Measurements from ENCODE around the gene FSTL4.
"Not testable (repeated sequence)": the region's sequence is repeated elsewhere in the genome, so short reads cannot be mapped to it uniquely, and the experiment has no call there.

The FSTL4 gene

DNA sequence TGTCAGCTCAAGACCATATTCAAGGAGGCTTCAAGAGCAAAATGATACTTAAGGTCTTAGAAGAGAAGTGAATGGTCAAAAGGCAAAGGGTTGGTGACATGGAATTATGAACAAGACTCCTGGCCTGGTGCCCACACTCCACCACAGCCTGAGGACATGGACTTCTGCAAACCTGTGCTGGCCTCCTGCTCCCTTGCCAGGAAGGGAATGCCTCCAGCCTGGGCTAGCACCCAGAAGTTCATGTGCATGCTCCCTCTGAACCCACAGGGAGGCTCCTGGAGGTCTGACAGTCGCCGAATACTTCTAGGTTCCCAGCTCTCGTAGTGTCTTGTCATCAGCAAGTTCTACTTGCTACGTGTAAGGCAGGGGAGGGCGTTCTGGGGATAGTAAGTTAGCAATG is 156.7 kb downstream of the FSTL4 start:
- Histone ChIP-seq H3K9me3 (ENCODE audit: control insufficient read depth, low read length) (no peaks in the 10 kb centered on the region), H3K27me3 (ENCODE audit: control insufficient read depth, insufficient read depth, low read length) (no peaks in the 10 kb centered on the region), H3K4me1 (ENCODE audit: control insufficient read depth, insufficient read depth, low read length) (no peaks in the 10 kb centered on the region), H3K9ac (ENCODE audit: low read length) (no peak overlapping the region), H3K36me3 (ENCODE audit: control insufficient read depth, insufficient read depth, low read length) (no peaks in the 10 kb centered on the region), H3K4me3 (ENCODE audit: low read length) (no peak overlapping the region)

DNA sequence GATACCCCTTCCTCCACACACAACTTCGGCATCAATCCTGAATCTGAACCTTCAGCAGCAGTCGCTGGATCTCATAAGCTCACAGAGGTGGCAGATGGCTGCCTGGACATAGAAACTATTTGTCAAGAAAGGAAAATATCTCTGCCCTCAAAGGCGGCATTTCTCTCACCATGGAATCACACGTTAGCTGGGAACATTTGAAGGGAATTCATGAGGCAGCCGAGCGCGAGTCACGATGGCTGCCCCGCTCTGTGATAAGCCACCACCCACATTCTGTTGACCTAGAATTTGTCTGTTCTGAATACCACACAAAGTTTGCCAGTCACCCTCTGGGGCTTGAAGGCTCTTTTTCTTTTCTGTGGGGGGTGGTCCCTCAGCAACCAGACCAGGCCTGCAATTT is 157.9 kb downstream of the FSTL4 start:
- no peaks in the 10 kb centered on the region for H3K9me3 ChIP-seq (ENCODE audit: control insufficient read depth, low read length)
- no peaks in the 10 kb centered on the region for H3K4me1 ChIP-seq (ENCODE audit: control insufficient read depth, insufficient read depth, low read length)
- H3K36me3 ChIP-seq (ENCODE audit: control insufficient read depth, insufficient read depth, low read length), result no peaks in the 10 kb centered on the region
- H3K27me3 ChIP-seq (ENCODE audit: control insufficient read depth, insufficient read depth, low read length), result no peaks in the 10 kb centered on the region
- no peak overlapping the region for H3K9ac ChIP-seq (ENCODE audit: low read length)
- H3K4me3 ChIP-seq (ENCODE audit: low read length), result no peak overlapping the region

DNA sequence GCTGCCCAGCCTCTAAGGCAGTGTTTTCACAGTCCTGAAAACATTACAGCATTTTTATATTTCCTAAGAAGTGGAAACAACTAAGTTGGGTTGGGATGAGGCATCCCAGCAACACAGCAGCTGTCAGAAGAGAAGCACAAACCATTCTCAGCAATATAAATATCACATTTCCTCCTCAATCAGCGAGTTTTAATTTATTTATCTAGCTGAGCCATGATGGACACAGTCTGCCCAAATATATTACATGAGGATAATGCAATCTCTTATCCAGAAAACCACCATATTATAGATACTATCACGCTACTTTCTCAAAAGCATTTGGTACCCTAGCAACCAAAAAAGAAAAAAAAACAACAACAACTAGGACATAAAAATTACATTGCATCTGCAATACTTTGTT is 158.5 kb downstream of the FSTL4 start:
- no peaks in the 10 kb centered on the region for H3K36me3 ChIP-seq (ENCODE audit: control insufficient read depth, insufficient read depth, low read length)

GRCh38 chr5:133453084-133453780 is 159.1 kb downstream of the FSTL4 start:
- no peaks in the 10 kb centered on the region for H3K36me3 ChIP-seq (ENCODE audit: control insufficient read depth, insufficient read depth, low read length)
- no peak overlapping the region for H3K4me3 ChIP-seq (ENCODE audit: low read length)
- no peaks in the 10 kb centered on the region for H3K27me3 ChIP-seq (ENCODE audit: control insufficient read depth, insufficient read depth, low read length)
- no peaks in the 10 kb centered on the region for H3K9me3 ChIP-seq (ENCODE audit: control insufficient read depth, low read length)
- H3K9ac ChIP-seq (ENCODE audit: low read length), result no peak overlapping the region
- H3K4me1 ChIP-seq (ENCODE audit: control insufficient read depth, insufficient read depth, low read length), result no peaks in the 10 kb centered on the region

More for the DNA sequence above, 158.5 kb downstream of the FSTL4 start:
- H3K4me1 ChIP-seq (ENCODE audit: control insufficient read depth, insufficient read depth, low read length), result no peaks in the 10 kb centered on the region
- H3K27me3 ChIP-seq (ENCODE audit: control insufficient read depth, insufficient read depth, low read length), result no peaks in the 10 kb centered on the region
- H3K9ac ChIP-seq (ENCODE audit: low read length), result no peak overlapping the region
- H3K4me3 ChIP-seq (ENCODE audit: low read length), result no peak overlapping the region
- no peaks in the 10 kb centered on the region for H3K9me3 ChIP-seq (ENCODE audit: control insufficient read depth, low read length)

DNA sequence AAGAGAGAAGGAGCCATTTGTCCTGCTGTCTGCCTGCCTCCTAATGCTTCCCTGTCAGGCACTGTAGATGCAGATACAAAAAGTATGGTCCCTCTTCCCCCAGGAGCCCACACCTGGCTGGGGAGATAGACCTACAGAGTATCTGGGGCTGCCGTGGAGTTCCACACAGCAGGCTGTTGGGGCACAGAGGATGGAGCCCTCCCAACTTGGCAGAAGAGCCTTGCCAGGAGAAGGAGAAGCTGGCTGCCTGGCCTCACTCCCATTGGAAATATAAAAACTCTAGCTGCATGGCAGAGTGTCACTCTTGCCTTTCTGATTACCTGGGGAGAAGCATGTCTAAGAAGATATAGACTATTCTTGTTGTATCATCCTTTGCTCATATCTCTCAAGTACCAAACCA is 160.4 kb downstream of the FSTL4 start:
- no peaks in the 10 kb centered on the region for H3K4me1 ChIP-seq (ENCODE audit: control insufficient read depth, insufficient read depth, low read length)
- no peak overlapping the region for H3K9ac ChIP-seq (ENCODE audit: low read length)
- H3K36me3 ChIP-seq (ENCODE audit: control insufficient read depth, insufficient read depth, low read length), result no peaks in the 10 kb centered on the region
- H3K4me3 ChIP-seq (ENCODE audit: low read length), result no peak overlapping the region
- H3K9me3 ChIP-seq (ENCODE audit: control insufficient read depth, low read length), result no peaks in the 10 kb centered on the region
- no peaks in the 10 kb centered on the region for H3K27me3 ChIP-seq (ENCODE audit: control insufficient read depth, insufficient read depth, low read length)

- no peaks in the 10 kb centered on the region for H3K9me3 ChIP-seq (ENCODE audit: control insufficient read depth, low read length)
- no peak overlapping the region for H3K9ac ChIP-seq (ENCODE audit: low read length)
- no peak overlapping the region for H3K4me3 ChIP-seq (ENCODE audit: low read length)
- H3K4me1 ChIP-seq (ENCODE audit: control insufficient read depth, insufficient read depth, low read length), result no peaks in the 10 kb centered on the region
- no peaks in the 10 kb centered on the region for H3K36me3 ChIP-seq (ENCODE audit: control insufficient read depth, insufficient read depth, low read length)
- no peaks in the 10 kb centered on the region for H3K27me3 ChIP-seq (ENCODE audit: control insufficient read depth, insufficient read depth, low read length)
Measured at GRCh38 chr5:133450286-133450685, 162.1 kb downstream of the FSTL4 start.

GRCh38 chr5:133449181-133449580 is 163.2 kb downstream of the FSTL4 start:
- Histone ChIP-seq H3K4me3 (ENCODE audit: low read length) (no peak overlapping the region), H3K9ac (ENCODE audit: low read length) (no peak overlapping the region), H3K4me1 (ENCODE audit: control insufficient read depth, insufficient read depth, low read length) (no peaks in the 10 kb centered on the region), H3K27me3 (ENCODE audit: control insufficient read depth, insufficient read depth, low read length) (no peaks in the 10 kb centered on the region), H3K9me3 (ENCODE audit: control insufficient read depth, low read length) (no peaks in the 10 kb centered on the region), H3K36me3 (ENCODE audit: control insufficient read depth, insufficient read depth, low read length) (no peaks in the 10 kb centered on the region)

- Histone ChIP-seq H3K36me3 (ENCODE audit: control insufficient read depth, insufficient read depth, low read length) (no peaks in the 10 kb centered on the region), H3K27me3 (ENCODE audit: control insufficient read depth, insufficient read depth, low read length) (no peaks in the 10 kb centered on the region), H3K9me3 (ENCODE audit: control insufficient read depth, low read length) (no peaks in the 10 kb centered on the region), H3K4me1 (ENCODE audit: control insufficient read depth, insufficient read depth, low read length) (no peaks in the 10 kb centered on the region), H3K4me3 (ENCODE audit: low read length) (no peak overlapping the region), H3K9ac (ENCODE audit: low read length) (no peak overlapping the region)
Measured at GRCh38 chr5:133446440-133446839, 165.9 kb downstream of the FSTL4 start.

- H3K9ac ChIP-seq (ENCODE audit: low read length), result no peak overlapping the region
- H3K36me3 ChIP-seq (ENCODE audit: control insufficient read depth, insufficient read depth, low read length), result no peaks in the 10 kb centered on the region
- no peaks in the 10 kb centered on the region for H3K4me1 ChIP-seq (ENCODE audit: control insufficient read depth, insufficient read depth, low read length)
- H3K27me3 ChIP-seq (ENCODE audit: control insufficient read depth, insufficient read depth, low read length), result no peaks in the 10 kb centered on the region
- H3K9me3 ChIP-seq (ENCODE audit: control insufficient read depth, low read length), result no peaks in the 10 kb centered on the region
- H3K4me3 ChIP-seq (ENCODE audit: low read length), result no peak overlapping the region
Measured at GRCh38 chr5:133445744-133446143, 166.6 kb downstream of the FSTL4 start.

DNA sequence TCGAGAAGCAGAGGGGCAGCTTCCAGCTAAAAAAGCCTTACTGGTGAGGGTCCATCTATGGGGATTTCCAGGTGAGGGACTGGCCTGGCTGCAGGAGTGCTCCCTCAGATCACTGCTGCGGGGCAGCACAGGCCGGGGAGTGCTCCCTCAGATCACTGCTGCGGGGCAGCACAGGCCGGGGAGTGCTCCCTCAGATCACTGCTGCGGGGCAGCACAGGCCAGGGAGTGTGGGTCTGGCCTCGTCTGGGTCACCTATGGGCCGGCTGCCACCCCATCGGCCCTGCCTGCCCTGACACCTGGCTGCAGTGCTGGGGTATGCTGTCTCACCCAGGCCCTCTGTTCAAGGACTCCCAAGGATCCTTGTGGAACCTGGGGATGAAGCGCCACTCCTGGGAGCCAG is 167.1 kb downstream of the FSTL4 start:
- not testable (repeated sequence) for H3K4me3 ChIP-seq (ENCODE audit: low read length); H3K36me3 ChIP-seq (ENCODE audit: control insufficient read depth, insufficient read depth, low read length); H3K27me3 ChIP-seq (ENCODE audit: control insufficient read depth, insufficient read depth, low read length); H3K4me1 ChIP-seq (ENCODE audit: control insufficient read depth, insufficient read depth, low read length); H3K9ac ChIP-seq (ENCODE audit: low read length); H3K9me3 ChIP-seq (ENCODE audit: control insufficient read depth, low read length)

DNA sequence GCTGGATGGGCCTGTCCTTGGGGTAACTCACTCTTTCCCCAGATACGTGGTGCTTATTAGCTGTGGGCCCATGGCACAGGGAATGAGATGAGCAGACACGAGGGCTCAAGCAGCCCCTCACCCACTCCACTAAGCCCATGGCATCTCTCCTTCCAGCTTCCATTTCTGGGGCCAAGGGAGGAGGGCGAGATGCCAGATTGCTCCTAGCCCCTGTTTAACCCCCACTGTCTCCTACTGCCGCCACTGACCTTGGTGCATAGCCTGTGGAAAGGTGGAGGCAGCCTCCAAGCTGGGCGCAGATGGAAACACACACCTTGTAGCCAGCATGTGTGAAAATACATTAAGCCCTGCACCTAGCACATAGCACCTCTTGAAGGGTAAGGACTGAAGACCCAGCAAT is 167.6 kb downstream of the FSTL4 start:
- Histone ChIP-seq H3K27me3 (ENCODE audit: control insufficient read depth, insufficient read depth, low read length) (no peaks in the 10 kb centered on the region), H3K9ac (ENCODE audit: low read length) (no peak overlapping the region), H3K4me3 (ENCODE audit: low read length) (no peak overlapping the region), H3K9me3 (ENCODE audit: control insufficient read depth, low read length) (no peaks in the 10 kb centered on the region), H3K4me1 (ENCODE audit: control insufficient read depth, insufficient read depth, low read length) (no peaks in the 10 kb centered on the region), H3K36me3 (ENCODE audit: control insufficient read depth, insufficient read depth, low read length) (no peaks in the 10 kb centered on the region)

DNA sequence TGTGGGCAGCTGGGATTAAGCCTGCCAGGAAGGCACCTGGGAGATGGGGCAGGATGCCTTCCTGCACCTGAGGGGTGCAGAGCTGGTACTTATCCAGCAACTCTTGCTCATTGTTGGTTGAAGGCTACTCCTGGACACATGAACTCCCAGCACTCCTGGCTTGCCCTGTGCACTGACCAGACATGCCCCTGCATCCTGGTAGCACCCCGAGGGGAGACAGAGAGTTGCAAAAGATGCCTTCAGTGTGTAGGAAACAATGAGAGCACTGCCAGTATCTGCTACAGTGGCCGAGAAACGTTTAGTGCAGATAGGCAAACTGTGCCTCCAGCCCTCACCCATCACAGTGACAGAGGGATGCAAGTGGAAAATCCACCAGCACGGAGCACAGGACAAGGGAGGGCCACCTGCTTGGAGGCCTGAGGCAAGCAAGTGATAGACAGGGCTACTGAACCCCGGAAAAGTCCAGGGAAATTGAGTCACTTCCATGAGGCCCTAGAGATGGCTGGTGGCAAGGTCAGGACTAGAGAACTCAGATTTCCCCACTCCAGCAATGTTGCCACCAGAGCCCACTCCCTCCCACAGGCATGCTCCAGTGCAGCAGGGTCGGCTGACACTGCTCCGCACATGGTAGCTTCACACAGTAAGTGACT is 171.1 kb downstream of the FSTL4 start:
- Histone ChIP-seq H3K27me3 (ENCODE audit: control insufficient read depth, insufficient read depth, low read length) (no peaks in the 10 kb centered on the region), H3K4me1 (ENCODE audit: control insufficient read depth, insufficient read depth, low read length) (no peaks in the 10 kb centered on the region), H3K9me3 (ENCODE audit: control insufficient read depth, low read length) (no peaks in the 10 kb centered on the region), H3K36me3 (ENCODE audit: control insufficient read depth, insufficient read depth, low read length) (no peaks in the 10 kb centered on the region), H3K4me3 (ENCODE audit: low read length) (no peak overlapping the region), H3K9ac (ENCODE audit: low read length) (no peak overlapping the region)

Measured in mucosa of stomach (tissue), 1 donor.